Endothelial cell of umbilical vein (primary cell): ENCODE data around the gene ARSB. TPM values are rescaled to one million over a fixed set of nuclear protein-coding genes. Genes with fewer than 3 reads are reported as not detected.

Experiments
- BruUV-seq: library from RNA; stranded (reverse); fragments of 400-500 nt; replicated peaks from 2 replicates; lab custom pipeline; 2021; lab: Mats Ljungman, UMichigan
- CTCF ChIA-PET: fragments of 300-600, 350-600 bp; sonication (Branson Sonifier 250); formaldehyde crosslinking; loops from one replicate; lab custom pipeline; 2021; ENCODE audit warnings: antibody characterized with exemption, inconsistent platforms; lab: Charles Lee
- POLR2A ChIA-PET: fragments of 300-600, 350-600 bp; sonication (Branson Sonifier 250); formaldehyde crosslinking; loops from one replicate; lab custom pipeline; 2021; ENCODE audit warnings: antibody characterized with exemption, inconsistent platforms; lab: Charles Lee
- DNase-seq: peaks from one replicate; pipeline ENCODE4 v3.0.0-alpha.2; 2011; ENCODE audit warnings: low read depth, low spot score
- FAIRE-seq: peaks from 2 replicates; lab custom pipeline; 2011; peaks lifted over from hg19 to GRCh38; lab: Jason Lieb, UNC
- H2AFZ ChIP-seq: 2 replicates; pipeline ENCODE4 v1.6.0; 2012; ENCODE audit warnings: low read depth, low read length, control low read depth, inconsistent platforms
- H3K27ac ChIP-seq: 2 replicates; pipeline ENCODE4 v1.5.1; 2011; ENCODE audit warnings: low read depth, mild to moderate bottlenecking, control low read depth, low read length, moderate library complexity; ENCODE audit not compliant: insufficient read depth
- H3K27me3 ChIP-seq, 2 experiments: 2 replicates each; pipeline versions ENCODE4 v1.6.0 to v1.6.1; 2011; ENCODE audit warnings: low read length in 2 of 2, mixed read lengths in 1 of 2; ENCODE audit not compliant: control insufficient read depth in 2 of 2, insufficient read depth in 2 of 2
- H3K36me3 ChIP-seq, 2 experiments: 2 replicates in 1 of 2; 3 replicates in 1 of 2; pipeline ENCODE4 v1.5.1; 2011; ENCODE audit warnings: low read length in 2 of 2, mild to moderate bottlenecking in 1 of 2, moderate library complexity in 1 of 2; ENCODE audit not compliant: control insufficient read depth in 2 of 2, insufficient read depth in 2 of 2; ENCODE audit errors: extremely low read depth in 1 of 2
- H3K4me1 ChIP-seq: 3 replicates; pipeline ENCODE4 v1.5.1; 2011; ENCODE audit warnings: mild to moderate bottlenecking, low read length; ENCODE audit not compliant: control insufficient read depth, insufficient read depth; ENCODE audit errors: extremely low read depth
- H3K4me2 ChIP-seq: 2 replicates; pipeline ENCODE4 v1.6.1; 2011; ENCODE audit warnings: low read length, control low read depth, mixed read lengths; ENCODE audit not compliant: insufficient read depth
- H3K4me3 ChIP-seq, 3 experiments: fragments of 200-600 bp in 1 of 3; sonication (generic), shearing (Covaris generic) in 1 of 3; replicated peaks in 1 of 3; 2 replicates each; pipeline ENCODE4 v1.5.1; 2011 to 2016; ENCODE audit warnings: control low read depth in 3 of 3, low read length in 3 of 3, mild to moderate bottlenecking in 2 of 3, inconsistent platforms in 1 of 3, low read depth in 1 of 3, moderate library complexity in 1 of 3; ENCODE audit not compliant: insufficient read depth in 1 of 3
- H3K79me2 ChIP-seq: 2 replicates; pipeline ENCODE4 v1.6.0; 2012; ENCODE audit warnings: low read length, inconsistent platforms; ENCODE audit not compliant: control insufficient read depth, insufficient read depth
- H3K9ac ChIP-seq: replicated peaks from 2 replicates; pipeline ENCODE3; 2011; ENCODE audit warnings: low read length, control low read depth; ENCODE audit not compliant: insufficient read depth; ENCODE audit errors: extremely low read depth
- H3K9me1 ChIP-seq: replicated peaks from 3 replicates; pipeline ENCODE4 v1.6.0; 2011; ENCODE audit warnings: mild to moderate bottlenecking, low read length; ENCODE audit not compliant: control insufficient read depth, insufficient read depth; ENCODE audit errors: extremely low read depth
- H3K9me3 ChIP-seq: replicated peaks from 2 replicates; pipeline ENCODE4 v1.5.1; 2012; ENCODE audit warnings: low read length, inconsistent platforms; ENCODE audit not compliant: control insufficient read depth, insufficient read depth
- H4K20me1 ChIP-seq: replicated peaks from 2 replicates; pipeline ENCODE3; 2011; ENCODE audit warnings: mild to moderate bottlenecking, low read length; ENCODE audit not compliant: control insufficient read depth, insufficient read depth; ENCODE audit errors: extremely low read depth
- CTCF ChIP-seq, 2 donors: IDR thresholded peaks; 1 replicate in 1 of 2; 2 replicates in 1 of 2; pipeline ENCODE4 v1.5.1; 2011; ENCODE audit warnings: low read length in 2 of 2, mild to moderate bottlenecking in 2 of 2, moderate library complexity in 2 of 2, control low read depth in 1 of 2, inconsistent platforms in 1 of 2, low read depth in 1 of 2; ENCODE audit not compliant: insufficient read depth in 1 of 2; ENCODE audit errors: extremely low read depth in 1 of 2
- EZH2 ChIP-seq: IDR thresholded peaks from 2 replicates; pipeline ENCODE4 v1.6.1; 2012; ENCODE audit warnings: borderline replicate concordance, low read depth, mild to moderate bottlenecking, moderate library complexity, low read length, inconsistent platforms; ENCODE audit not compliant: severe bottlenecking
- FOS ChIP-seq: IDR thresholded peaks from 2 replicates; pipeline ENCODE4 v1.6.1; 2011; ENCODE audit warnings: mild to moderate bottlenecking, low read length, moderate library complexity, borderline replicate concordance; ENCODE audit not compliant: insufficient read depth
- GATA2 ChIP-seq: IDR thresholded peaks from 2 replicates; pipeline ENCODE4 v1.7.0; 2011; ENCODE audit warnings: low read depth, mild to moderate bottlenecking, moderate library complexity, mixed read lengths, low read length; ENCODE audit not compliant: insufficient read length, insufficient read depth
- JUN ChIP-seq: IDR thresholded peaks from 2 replicates; pipeline ENCODE4 v1.6.1; 2011; ENCODE audit warnings: borderline replicate concordance, low read depth; ENCODE audit not compliant: insufficient read length, insufficient read depth
- MAX ChIP-seq: IDR thresholded peaks from 2 replicates; pipeline ENCODE4 v1.6.1; 2011; ENCODE audit not compliant: insufficient read depth, insufficient read length
- MYC ChIP-seq: IDR thresholded peaks from one replicate; pipeline ENCODE4 v1.6.1; 2011; ENCODE audit warnings: mild to moderate bottlenecking, low read depth, low read length
- POLR2A ChIP-seq: IDR thresholded peaks from 2 replicates; pipeline ENCODE4 v1.6.1; 2012; ENCODE audit warnings: low read depth, mild to moderate bottlenecking, control low read depth, low read length
- POLR2AphosphoS5 ChIP-seq: IDR thresholded peaks from 2 replicates; pipeline ENCODE4 v1.6.1; 2012; ENCODE audit warnings: low read depth, mild to moderate bottlenecking, control low read depth, low read length, moderate library complexity; ENCODE audit not compliant: insufficient read depth
- dilution Hi-C: fragments of 300-500 bp; cut with MboI; formaldehyde crosslinking; loops from one replicate; pipeline ENCODE4 v1.15.0; 2019; ENCODE audit warnings: low sequenced_read_pairs; ENCODE audit not compliant: extremely low pct_ligation_motif_present
- intact Hi-C: fragments of 100-400 bp; cut with micrococcal nuclease; formaldehyde crosslinking; loops from one replicate; pipeline ENCODE4 v1.10.0; 2022
- polyA plus RNA-seq, 4 experiments: library from polyadenylated mRNA; depleted of rRNA in 3 of 4; stranded (reverse) in 3 of 4; unstranded in 1 of 4; fragments of >200 nt; gene quantifications; 2 replicates each; pipeline versions ENCODE4 v1.2.1 to v1.2.3, GENCODE V29; 2011 to 2012; ENCODE audit warnings: missing spikeins in 1 of 4
- total RNA-seq: library from RNA; stranded (reverse); gene quantifications from 2 replicates; pipeline ENCODE4 v1.2.3, GENCODE V29; 2021

Gene ARSB
- total and polyA plus RNA-seq, 2 donors (not counting 3 experiments of a cell fraction or from before 2014, with no cell fraction given) = 17.2 to 25.8 TPM

- Histone ChIP-seq H3K79me2 (no peaks in the 10 kb centered on the region), H4K20me1 (no peaks in the 10 kb centered on the region), H3K9me1 (no peaks in the 10 kb centered on the region), H3K9me3 (no peaks in the 10 kb centered on the region), H3K27me3 (peaks cover 0 to 4% of the 10 kb centered on the region in 2 experiments), H3K4me1 (no peaks in the 10 kb centered on the region), H3K36me3 (no peaks in the 10 kb centered on the region), H2AFZ (no peak overlapping the region), H3K4me2 (no peak overlapping the region), H3K4me3 (no peak overlapping the region), H3K9ac (no peak overlapping the region), H3K27ac (no peak overlapping the region)
- CTCF ChIA-PET = no interaction called here
- no TSS peak for BruUV-seq
- FAIRE-seq = no peak
- POLR2A ChIA-PET = no interaction called here
- intact Hi-C loops (no loop called here), dilution Hi-C loops (no loop called here)
- TF ChIP-seq FOS = no peak
- no peak for TF ChIP-seq JUN
- no peak for TF ChIP-seq POLR2AphosphoS5
- no peak for TF ChIP-seq GATA2
- no peak for TF ChIP-seq POLR2A
- no peak for DNase-seq
Observed at GRCh38 chr5:78835176-78835575, 149.9 kb downstream of the ARSB start.

- Histone ChIP-seq H2AFZ (no peak overlapping the region), H3K27ac (no peak overlapping the region), H3K4me1 (no peaks in the 10 kb centered on the region), H3K79me2 (no peaks in the 10 kb centered on the region), H3K4me3 (no peak overlapping the region), H4K20me1 (no peaks in the 10 kb centered on the region), H3K4me2 (no peak overlapping the region), H3K9me3 (no peaks in the 10 kb centered on the region), H3K27me3 (no peaks in the 10 kb centered on the region), H3K36me3 (no peaks in the 10 kb centered on the region), H3K9me1 (no peaks in the 10 kb centered on the region), H3K9ac (no peak overlapping the region)
- DNase-seq (no peak), FAIRE-seq (no peak)
- ChIA-PET CTCF (interaction anchor here (0.7 to 1.3 kb wide), 2 partner anchors 24 to 66 kb away, joined by 3 to 4 read pairs; no protein-coding TSS in a partner anchor), POLR2A (no interaction called here)
- intact Hi-C loops (no loop called here), dilution Hi-C loops (no loop called here)
- BruUV-seq = no TSS peak
- TF ChIP-seq JUN (no peak), MAX (no peak), CTCF (IDR thresholded peaks at IDR 0.05; ENCODE audit: extremely low read depth in 1 of 2, insufficient read depth in 1 of 2, low read depth in 1 of 2, low read length in 2 of 2) (no peak), MYC (no peak), POLR2AphosphoS5 (no peak), GATA2 (no peak), FOS (no peak), POLR2A (no peak), EZH2 (no peak)
Observed at GRCh38 chr5:78833284-78833683, 151.8 kb downstream of the ARSB start.
